Measurements from ENCODE around the gene ZC3H7A.

GRCh38 chr16:11780991-11781680, 15.9 kb downstream of the ZC3H7A start:
- no peak for TF ChIP-seq GATA3 (IDR thresholded peaks at IDR 0.05; ENCODE audit: low read depth, low read length)
- TF ChIP-seq GATA2 (IDR thresholded peaks at IDR 0.05; ENCODE audit: low read depth, low read length), result no peak

All from SH-SY5Y (cell line).